Activated CD4-positive, alpha-beta T cell treated with anti-CD3 and anti-CD28 coated beads, Interleukin-2, amount 10 ng/mL, durations not matched to agents 7 days and 5 days (primary cell): ENCODE results near the gene ZNF771. TPM values are rescaled to one million over a fixed set of nuclear protein-coding genes. Genes with fewer than 3 reads are reported as not detected.

ENCODE experiments used
- CTCF ChIA-PET: fragments of 350-600 bp; sonication (Branson Sonifier 250); formaldehyde crosslinking; loops from one replicate; lab custom pipeline; 2021; ENCODE audit warnings: antibody characterized with exemption; lab: Charles Lee
- POLR2A ChIA-PET: fragments of 350-600 bp; sonication (Branson Sonifier 250); formaldehyde crosslinking; loops from one replicate; lab custom pipeline; 2021; ENCODE audit warnings: antibody characterized with exemption; lab: Charles Lee
- DNase-seq: peaks from one replicate; pipeline ENCODE4 v3.0.0-alpha.2; 2020
- H3K27ac Mint-ChIP-seq: one replicate; pipeline ENCODE4 v1.8.0; 2021; ENCODE audit warnings: mild to moderate bottlenecking, moderate library complexity, mixed read lengths
- H3K27me3 Mint-ChIP-seq: one replicate; pipeline ENCODE4 v1.8.0; 2021; ENCODE audit warnings: mixed read lengths
- H3K36me3 Mint-ChIP-seq: one replicate; pipeline ENCODE4 v1.8.0; 2021; ENCODE audit warnings: low read depth, mixed read lengths
- H3K4me1 Mint-ChIP-seq: one replicate; pipeline ENCODE4 v1.8.0; 2021; ENCODE audit warnings: mixed read lengths
- H3K4me3 Mint-ChIP-seq: one replicate; pipeline ENCODE4 v1.8.0; 2021; ENCODE audit warnings: mild to moderate bottlenecking, moderate library complexity, mixed read lengths
- H3K9me3 Mint-ChIP-seq: one replicate; pipeline ENCODE4 v1.8.0; 2021; ENCODE audit warnings: mixed read lengths
- total RNA-seq, 2 experiments: library from RNA; stranded (reverse); gene quantifications; one replicate each; pipeline ENCODE4 v1.2.3, GENCODE V29; 2021

Gene ZNF771
- total RNA-seq, 2 experiments from 2014 or later = 3.4 to 3.7 TPM

- CTCF ChIA-PET = interaction anchor here (0.5 to 4.5 kb wide), 11 partner anchors 9 to 346 kb away, joined by 3 to 47 read pairs (median 5); partner anchors contain the start of genes DCTPP1, SEPTIN1 and ZNF48
- no peak for DNase-seq
- POLR2A ChIA-PET = interaction anchor here (1.0 kb wide), 1 partner anchor 73 kb away, joined by 5 read pairs; no protein-coding TSS in a partner anchor
Observed at GRCh38 chr16:30407804-30408534, 563 bp downstream of the ZNF771 start.

GRCh38 chr16:30409125-30410060 lies 2.0 kb downstream of the ZNF771 start:
- no peaks in the 10 kb centered on the region for H3K9me3 Mint-ChIP-seq
- POLR2A ChIA-PET = interaction anchor here (0.6 to 1.0 kb wide), 2 partner anchors 74 to 228 kb away, joined by 3 read pairs; no protein-coding TSS in a partner anchor
- H3K4me1 Mint-ChIP-seq = peaks cover 31% of the 10 kb centered on the region
- peak overlapping the region; percentile 87 for H3K4me3 Mint-ChIP-seq
- CTCF ChIA-PET = interaction anchor here (0.5 to 4.5 kb wide), 43 partner anchors 8 to 801 kb away, joined by 3 to 47 read pairs (median 4); partner anchors contain the start of genes DCTPP1, SEPTIN1, TBX6 and ZNF48
- H3K36me3 Mint-ChIP-seq = peaks cover 2% of the 10 kb centered on the region
- H3K27ac Mint-ChIP-seq = peak overlapping the region; percentile 69
- H3K27me3 Mint-ChIP-seq = peaks cover under 1% of the 10 kb centered on the region
- peak; percentile 94 for DNase-seq

More at GRCh38 chr16:30407804-30408534, 563 bp downstream of the ZNF771 start:
- Mint-ChIP-seq H3K27ac (peak overlapping the region; percentile 75), H3K4me1 (peaks cover 31% of the 10 kb centered on the region), H3K4me3 (peak overlapping the region; percentile 87), H3K36me3 (peaks cover 2% of the 10 kb centered on the region), H3K27me3 (peaks cover 6% of the 10 kb centered on the region), H3K9me3 (no peaks in the 10 kb centered on the region)

DNA sequence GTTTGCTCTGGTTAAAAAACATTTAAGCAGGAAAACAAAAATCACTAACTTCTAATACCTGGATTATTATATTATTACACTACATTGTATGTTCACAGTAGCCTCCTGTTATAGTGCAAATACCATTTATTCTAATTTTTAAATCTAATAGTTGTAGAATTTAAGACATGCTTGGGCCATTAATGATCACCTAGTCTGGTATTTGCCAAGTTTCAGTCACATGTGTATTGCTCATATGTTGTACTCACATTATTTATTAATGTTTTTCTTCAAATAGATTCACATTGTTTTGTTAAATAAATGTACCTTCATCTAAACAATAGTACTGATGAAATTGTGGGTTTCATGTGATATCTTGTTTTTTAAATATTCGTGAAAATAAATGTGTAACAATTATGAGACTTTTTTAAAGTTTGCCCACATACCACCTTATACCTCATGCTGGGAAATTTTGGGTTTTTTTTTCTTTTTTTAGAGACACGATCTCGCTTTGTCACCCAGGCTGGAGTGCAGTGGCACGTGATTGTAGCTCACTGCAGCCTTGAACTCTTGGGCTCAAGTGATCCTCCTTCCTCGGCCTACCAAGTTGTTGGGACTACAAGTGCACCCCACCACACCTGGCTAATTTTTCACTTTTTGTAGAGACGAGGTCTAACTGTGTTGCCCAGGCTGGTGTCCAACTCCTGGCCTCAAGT lies 5.9 kb downstream of the ZNF771 start:
- CTCF ChIA-PET = interaction anchor here (0.9 to 1.3 kb wide), 2 partner anchors 14 to 17 kb away, joined by 3 read pairs; partner anchors contain the start of gene DCTPP1
- Mint-ChIP-seq H3K27me3 (no peaks in the 10 kb centered on the region), H3K9me3 (no peaks in the 10 kb centered on the region), H3K27ac (no peak overlapping the region), H3K36me3 (peaks cover 2% of the 10 kb centered on the region), H3K4me3 (no peak overlapping the region), H3K4me1 (peaks cover 40% of the 10 kb centered on the region)
- POLR2A ChIA-PET = no interaction called here
- DNase-seq = no peak

DNA sequence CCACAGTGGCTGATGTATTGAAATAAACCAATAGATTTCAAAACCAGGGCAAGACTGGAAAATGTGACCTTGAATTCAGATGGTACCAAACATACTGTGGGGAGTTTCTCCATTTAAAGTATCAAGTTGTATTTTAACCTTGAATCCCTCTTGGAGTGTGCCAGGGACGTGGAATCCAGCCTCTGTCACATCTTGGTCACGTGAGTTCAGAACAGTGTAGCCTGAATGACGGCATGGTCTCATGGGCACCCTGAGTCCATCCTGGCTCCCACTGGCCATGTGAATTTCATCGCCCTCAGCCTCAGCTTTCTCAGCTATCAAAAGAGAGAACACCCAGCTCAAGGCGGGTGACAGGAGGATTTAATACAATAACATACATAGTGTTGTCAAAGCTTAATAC lies 6.8 kb downstream of the ZNF771 start:
- no peaks in the 10 kb centered on the region for H3K9me3 Mint-ChIP-seq
- no peak for DNase-seq
- peaks cover 41% of the 10 kb centered on the region for H3K4me1 Mint-ChIP-seq
- peaks cover 2% of the 10 kb centered on the region for H3K36me3 Mint-ChIP-seq
- H3K4me3 Mint-ChIP-seq = no peak overlapping the region
- POLR2A ChIA-PET = no interaction called here
- H3K27me3 Mint-ChIP-seq = no peaks in the 10 kb centered on the region
- no peak overlapping the region for H3K27ac Mint-ChIP-seq
- CTCF ChIA-PET = interaction anchor here (0.6 to 1.3 kb wide), 3 partner anchors 15 to 322 kb away, joined by 3 read pairs; partner anchors contain the start of gene TBX6

DNA sequence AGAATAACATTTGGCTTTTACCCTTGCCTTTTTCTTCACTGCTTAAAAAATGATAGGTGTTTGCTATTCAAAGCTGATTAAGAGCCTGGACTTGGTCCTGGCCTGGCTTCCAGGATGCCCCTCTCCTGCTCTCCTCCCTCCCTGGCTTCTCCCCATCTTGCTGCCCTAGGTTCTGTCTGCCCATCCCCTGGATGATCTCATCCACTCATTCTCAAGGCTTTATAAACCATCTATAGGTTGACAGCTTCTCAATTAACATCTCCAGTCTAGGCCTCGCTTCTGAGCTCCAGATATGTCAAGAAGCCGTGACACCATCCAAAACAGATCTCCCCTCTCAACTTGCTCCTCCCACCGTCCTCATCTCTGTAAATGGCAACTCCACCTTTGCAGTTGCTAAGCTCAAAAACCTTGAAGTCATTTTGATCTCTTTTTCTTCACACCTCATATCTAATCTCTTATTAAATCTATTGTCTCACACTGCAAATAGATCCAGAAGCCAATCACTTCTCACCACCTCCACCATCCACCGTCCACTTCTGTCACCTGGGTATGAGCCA lies 8.7 kb downstream of the ZNF771 start:
- Mint-ChIP-seq H3K36me3 (peaks cover 12% of the 10 kb centered on the region), H3K27me3 (no peaks in the 10 kb centered on the region)
- POLR2A ChIA-PET = no interaction called here

GRCh38 chr16:30416624-30417528 lies 9.5 kb downstream of the ZNF771 start:
- POLR2A ChIA-PET = interaction anchor here (0.6 to 1.5 kb wide), 6 partner anchors 13 to 194 kb away, joined by 3 to 6 read pairs (median 3); partner anchors contain the start of genes DCTPP1 and ZNF689
- H3K4me3 Mint-ChIP-seq = peak overlapping the region; percentile 31

More for the DNA sequence above, 8.7 kb downstream of the ZNF771 start:
- H3K9me3 Mint-ChIP-seq = no peaks in the 10 kb centered on the region
- H3K27ac Mint-ChIP-seq = no peak overlapping the region
- peaks cover 37% of the 10 kb centered on the region for H3K4me1 Mint-ChIP-seq
- no peak overlapping the region for H3K4me3 Mint-ChIP-seq
- CTCF ChIA-PET = interaction anchor here (0.6 to 5.5 kb wide), 7 partner anchors 8 to 309 kb away, joined by 3 to 47 read pairs (median 3); partner anchors contain the start of genes ZNF48 and ZNF771
- no peak for DNase-seq

GRCh38 chr16:30417529-30418349 lies 10.3 kb downstream of the ZNF771 start:
- Mint-ChIP-seq H3K27ac (peak overlapping the region; percentile 31), H3K4me3 (peak overlapping the region; percentile 59), H3K36me3 (peaks cover 17% of the 10 kb centered on the region), H3K27me3 (no peaks in the 10 kb centered on the region), H3K4me1 (peaks cover 35% of the 10 kb centered on the region), H3K9me3 (no peaks in the 10 kb centered on the region)
- ChIA-PET CTCF (interaction anchor here (0.6 to 5.5 kb wide), 15 partner anchors 10 to 327 kb away, joined by 3 to 47 read pairs (median 3); partner anchors contain the start of genes DCTPP1 and ZNF771), POLR2A (interaction anchor here (0.5 to 1.5 kb wide), 9 partner anchors 9 to 193 kb away, joined by 3 to 6 read pairs (median 3); partner anchors contain the start of genes DCTPP1, ZNF689 and ZNF747)
- DNase-seq = peak; percentile 90

More at GRCh38 chr16:30416624-30417528, 9.5 kb downstream of the ZNF771 start:
- Mint-ChIP-seq H3K9me3 (no peaks in the 10 kb centered on the region), H3K27ac (peak overlapping the region; percentile 6), H3K27me3 (no peaks in the 10 kb centered on the region), H3K36me3 (peaks cover 17% of the 10 kb centered on the region), H3K4me1 (peaks cover 39% of the 10 kb centered on the region)
- CTCF ChIA-PET = interaction anchor here (0.8 to 5.5 kb wide), 13 partner anchors 9 to 326 kb away, joined by 3 to 47 read pairs (median 4); partner anchors contain the start of genes DCTPP1 and ZNF771
- no peak for DNase-seq

- Mint-ChIP-seq H3K27me3 (no peaks in the 10 kb centered on the region), H3K36me3 (peaks cover 21% of the 10 kb centered on the region), H3K27ac (peak overlapping the region; percentile 78), H3K4me3 (peak overlapping the region; percentile 59), H3K4me1 (peaks cover 35% of the 10 kb centered on the region), H3K9me3 (no peaks in the 10 kb centered on the region)
- DNase-seq = no peak
- ChIA-PET CTCF (interaction anchor here (0.6 to 5.5 kb wide), 14 partner anchors 9 to 327 kb away, joined by 3 to 47 read pairs (median 4); partner anchors contain the start of genes DCTPP1 and ZNF771), POLR2A (interaction anchor here (0.5 to 1.5 kb wide), 6 partner anchors 8 to 192 kb away, joined by 3 to 6 read pairs (median 3); partner anchors contain the start of genes DCTPP1, ZNF689 and ZNF747)
Observed at GRCh38 chr16:30418350-30419181, 11.2 kb downstream of the ZNF771 start.

GRCh38 chr16:30421010-30421409 lies 13.6 kb downstream of the ZNF771 start:
- POLR2A ChIA-PET = no interaction called here
- Mint-ChIP-seq H3K4me3 (no peak overlapping the region), H3K4me1 (peaks cover 33% of the 10 kb centered on the region), H3K27ac (no peak overlapping the region), H3K9me3 (no peaks in the 10 kb centered on the region), H3K27me3 (no peaks in the 10 kb centered on the region), H3K36me3 (peaks cover 32% of the 10 kb centered on the region)
- CTCF ChIA-PET = interaction anchor here (0.6 to 5.5 kb wide), 6 partner anchors 9 to 103 kb away, joined by 3 to 47 read pairs (median 4); partner anchors contain the start of genes DCTPP1 and ZNF771
- DNase-seq = no peak
